ENCODE results near the gene RTN4RL1. TPM values are rescaled to one million over a fixed set of nuclear protein-coding genes. Genes with fewer than 3 reads are reported as not detected.
A peak's percentile ranks its signal among the peaks of the same experiment; 100 is the strongest.

Gene RTN4RL1
- total and polyA plus RNA-seq, 2 of the 13 experiments (the other 11 are each of a cell fraction or from before 2014, with no cell fraction given), result 0.01 TPM; not detected in 1

DNA sequence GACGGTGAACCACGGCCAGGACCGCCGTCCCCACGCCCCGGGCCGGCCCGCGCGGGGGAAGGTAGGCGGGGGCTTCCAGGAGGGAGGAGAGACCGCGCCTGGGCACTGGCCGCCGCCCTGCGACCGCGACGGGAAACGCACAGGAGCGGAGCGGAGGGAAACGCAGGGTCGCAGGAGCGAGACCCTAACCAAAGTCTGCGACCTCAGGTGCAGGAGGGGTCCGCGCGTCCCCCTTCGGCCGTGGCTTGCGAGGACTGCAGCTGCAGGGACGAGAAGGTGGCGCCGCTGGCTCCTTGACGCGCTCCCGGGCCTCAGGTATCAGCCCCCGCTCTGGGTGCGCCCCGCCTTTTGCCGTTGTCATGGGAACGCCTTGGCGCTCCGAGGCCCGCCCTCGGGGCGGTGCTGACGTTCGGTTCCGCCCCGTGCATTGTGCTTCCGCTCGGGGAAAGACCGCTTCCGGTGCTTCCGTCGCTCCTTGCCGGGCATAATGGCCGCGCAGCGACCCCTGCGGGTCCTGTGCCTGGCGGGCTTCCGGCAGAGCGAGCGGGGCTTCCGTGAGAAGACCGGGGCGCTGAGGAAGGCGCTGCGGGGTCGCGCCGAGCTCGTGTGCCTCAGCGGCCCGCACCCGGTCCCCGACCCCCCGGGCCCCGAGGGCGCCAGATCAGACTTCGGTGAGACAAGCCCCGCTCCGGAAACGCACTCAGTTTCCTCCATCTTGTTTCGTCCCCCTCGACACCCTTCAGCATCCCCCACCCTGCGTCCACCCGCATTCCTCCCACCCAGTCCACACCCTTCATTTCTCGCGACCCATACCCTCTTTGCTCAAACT lies 16.6 kb upstream of the RTN4RL1 start, which contains the start of gene OVCA2 (continued):
- TF ChIP-seq, protein P1, sequence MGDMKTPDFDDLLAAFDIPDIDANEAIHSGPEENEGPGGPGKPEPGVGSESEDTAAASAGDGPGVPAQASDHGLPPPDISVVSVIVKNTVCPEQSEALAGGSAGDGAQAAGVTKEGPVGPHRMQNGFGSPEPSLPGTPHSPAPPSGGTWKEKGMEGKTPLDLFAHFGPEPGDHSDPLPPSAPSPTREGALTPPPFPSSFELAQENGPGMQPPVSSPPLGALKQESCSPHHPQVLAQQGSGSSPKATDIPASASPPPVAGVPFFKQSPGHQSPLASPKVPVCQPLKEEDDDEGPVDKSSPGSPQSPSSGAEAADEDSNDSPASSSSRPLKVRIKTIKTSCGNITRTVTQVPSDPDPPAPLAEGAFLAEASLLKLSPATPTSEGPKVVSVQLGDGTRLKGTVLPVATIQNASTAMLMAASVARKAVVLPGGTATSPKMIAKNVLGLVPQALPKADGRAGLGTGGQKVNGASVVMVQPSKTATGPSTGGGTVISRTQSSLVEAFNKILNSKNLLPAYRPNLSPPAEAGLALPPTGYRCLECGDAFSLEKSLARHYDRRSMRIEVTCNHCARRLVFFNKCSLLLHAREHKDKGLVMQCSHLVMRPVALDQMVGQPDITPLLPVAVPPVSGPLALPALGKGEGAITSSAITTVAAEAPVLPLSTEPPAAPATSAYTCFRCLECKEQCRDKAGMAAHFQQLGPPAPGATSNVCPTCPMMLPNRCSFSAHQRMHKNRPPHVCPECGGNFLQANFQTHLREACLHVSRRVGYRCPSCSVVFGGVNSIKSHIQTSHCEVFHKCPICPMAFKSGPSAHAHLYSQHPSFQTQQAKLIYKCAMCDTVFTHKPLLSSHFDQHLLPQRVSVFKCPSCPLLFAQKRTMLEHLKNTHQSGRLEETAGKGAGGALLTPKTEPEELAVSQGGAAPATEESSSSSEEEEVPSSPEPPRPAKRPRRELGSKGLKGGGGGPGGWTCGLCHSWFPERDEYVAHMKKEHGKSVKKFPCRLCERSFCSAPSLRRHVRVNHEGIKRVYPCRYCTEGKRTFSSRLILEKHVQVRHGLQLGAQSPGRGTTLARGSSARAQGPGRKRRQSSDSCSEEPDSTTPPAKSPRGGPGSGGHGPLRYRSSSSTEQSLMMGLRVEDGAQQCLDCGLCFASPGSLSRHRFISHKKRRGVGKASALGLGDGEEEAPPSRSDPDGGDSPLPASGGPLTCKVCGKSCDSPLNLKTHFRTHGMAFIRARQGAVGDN (CRISPR knock-in tag; IDR thresholded peaks at IDR 0.05), result peak; percentile 84
- TF ChIP-seq, protein P2, sequence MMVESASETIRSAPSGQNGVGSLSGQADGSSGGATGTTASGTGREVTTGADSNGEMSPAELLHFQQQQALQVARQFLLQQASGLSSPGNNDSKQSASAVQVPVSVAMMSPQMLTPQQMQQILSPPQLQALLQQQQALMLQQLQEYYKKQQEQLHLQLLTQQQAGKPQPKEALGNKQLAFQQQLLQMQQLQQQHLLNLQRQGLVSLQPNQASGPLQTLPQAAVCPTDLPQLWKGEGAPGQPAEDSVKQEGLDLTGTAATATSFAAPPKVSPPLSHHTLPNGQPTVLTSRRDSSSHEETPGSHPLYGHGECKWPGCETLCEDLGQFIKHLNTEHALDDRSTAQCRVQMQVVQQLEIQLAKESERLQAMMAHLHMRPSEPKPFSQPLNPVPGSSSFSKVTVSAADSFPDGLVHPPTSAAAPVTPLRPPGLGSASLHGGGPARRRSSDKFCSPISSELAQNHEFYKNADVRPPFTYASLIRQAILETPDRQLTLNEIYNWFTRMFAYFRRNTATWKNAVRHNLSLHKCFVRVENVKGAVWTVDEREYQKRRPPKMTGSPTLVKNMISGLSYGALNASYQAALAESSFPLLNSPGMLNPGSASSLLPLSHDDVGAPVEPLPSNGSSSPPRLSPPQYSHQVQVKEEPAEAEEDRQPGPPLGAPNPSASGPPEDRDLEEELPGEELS (CRISPR knock-in tag; IDR thresholded peaks at IDR 0.05), result 0 out of 2 replicates have a peak, but pooled peaks have one; percentile 26
- TF ChIP-seq AGO2 (optimal IDR thresholded peaks at IDR 0.05; ENCODE audit: low read depth, low read length), result peak; percentile 94
- peak; percentile 97 for TF ChIP-seq U2AF2 (IDR thresholded peaks at IDR 0.05; ENCODE audit: low read depth, low read length)
- TF ChIP-seq ZNF282 (IDR thresholded peaks at IDR 0.05; ENCODE audit: partially characterized antibody), result no peak
- 0 out of 2 replicates have a peak, but pooled peaks have one; percentile 75 for TF ChIP-seq NFKBIZ (CRISPR knock-in tag; IDR thresholded peaks at IDR 0.05)
- TF ChIP-seq SIN3B (IDR thresholded peaks at IDR 0.05; ENCODE audit: low read length), result no peak
- TF ChIP-seq ZSCAN9 (CRISPR knock-in tag; IDR thresholded peaks at IDR 0.05; ENCODE audit: borderline replicate concordance), result no peak
- TF ChIP-seq TOPORS (CRISPR knock-in tag; IDR thresholded peaks at IDR 0.05), result no peak
- TF ChIP-seq REL (CRISPR knock-in tag; conservative IDR thresholded peaks at IDR 0.05), result no peak
- TF ChIP-seq ZNF557 (CRISPR knock-in tag; IDR thresholded peaks at IDR 0.05), result no peak
- TF ChIP-seq, protein P3, sequence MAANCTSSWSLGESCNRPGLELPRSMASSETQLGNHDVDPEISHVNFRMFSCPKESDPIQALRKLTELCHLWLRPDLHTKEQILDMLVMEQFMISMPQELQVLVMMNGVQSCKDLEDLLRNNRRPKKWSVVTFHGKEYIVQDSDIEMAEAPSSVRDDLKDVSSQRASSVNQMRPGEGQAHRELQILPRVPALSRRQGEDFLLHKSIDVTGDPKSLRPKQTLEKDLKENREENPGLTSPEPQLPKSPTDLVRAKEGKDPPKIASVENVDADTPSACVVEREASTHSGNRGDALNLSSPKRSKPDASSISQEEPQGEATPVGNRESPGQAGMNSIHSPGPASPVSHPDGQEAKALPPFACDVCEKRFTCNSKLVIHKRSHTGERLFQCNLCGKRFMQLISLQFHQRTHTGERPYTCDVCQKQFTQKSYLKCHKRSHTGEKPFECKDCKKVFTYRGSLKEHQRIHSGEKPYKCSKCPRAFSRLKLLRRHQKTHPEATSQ (CRISPR knock-in tag; IDR thresholded peaks at IDR 0.05; ENCODE audit: borderline replicate concordance), result no peak
- no peak; the same call in 1 of the 2 replicates for TF ChIP-seq ZNF558 (CRISPR knock-in tag; IDR thresholded peaks at IDR 0.05; ENCODE audit: borderline replicate concordance)
- no peak for TF ChIP-seq SETDB1 (CRISPR knock-in tag; IDR thresholded peaks at IDR 0.05; ENCODE audit: borderline replicate concordance)
- TF ChIP-seq CBFB (CRISPR knock-in tag; IDR thresholded peaks at IDR 0.05), result peak; percentile 70; the same call in 1 of the 2 replicates
- TF ChIP-seq, protein P4, sequence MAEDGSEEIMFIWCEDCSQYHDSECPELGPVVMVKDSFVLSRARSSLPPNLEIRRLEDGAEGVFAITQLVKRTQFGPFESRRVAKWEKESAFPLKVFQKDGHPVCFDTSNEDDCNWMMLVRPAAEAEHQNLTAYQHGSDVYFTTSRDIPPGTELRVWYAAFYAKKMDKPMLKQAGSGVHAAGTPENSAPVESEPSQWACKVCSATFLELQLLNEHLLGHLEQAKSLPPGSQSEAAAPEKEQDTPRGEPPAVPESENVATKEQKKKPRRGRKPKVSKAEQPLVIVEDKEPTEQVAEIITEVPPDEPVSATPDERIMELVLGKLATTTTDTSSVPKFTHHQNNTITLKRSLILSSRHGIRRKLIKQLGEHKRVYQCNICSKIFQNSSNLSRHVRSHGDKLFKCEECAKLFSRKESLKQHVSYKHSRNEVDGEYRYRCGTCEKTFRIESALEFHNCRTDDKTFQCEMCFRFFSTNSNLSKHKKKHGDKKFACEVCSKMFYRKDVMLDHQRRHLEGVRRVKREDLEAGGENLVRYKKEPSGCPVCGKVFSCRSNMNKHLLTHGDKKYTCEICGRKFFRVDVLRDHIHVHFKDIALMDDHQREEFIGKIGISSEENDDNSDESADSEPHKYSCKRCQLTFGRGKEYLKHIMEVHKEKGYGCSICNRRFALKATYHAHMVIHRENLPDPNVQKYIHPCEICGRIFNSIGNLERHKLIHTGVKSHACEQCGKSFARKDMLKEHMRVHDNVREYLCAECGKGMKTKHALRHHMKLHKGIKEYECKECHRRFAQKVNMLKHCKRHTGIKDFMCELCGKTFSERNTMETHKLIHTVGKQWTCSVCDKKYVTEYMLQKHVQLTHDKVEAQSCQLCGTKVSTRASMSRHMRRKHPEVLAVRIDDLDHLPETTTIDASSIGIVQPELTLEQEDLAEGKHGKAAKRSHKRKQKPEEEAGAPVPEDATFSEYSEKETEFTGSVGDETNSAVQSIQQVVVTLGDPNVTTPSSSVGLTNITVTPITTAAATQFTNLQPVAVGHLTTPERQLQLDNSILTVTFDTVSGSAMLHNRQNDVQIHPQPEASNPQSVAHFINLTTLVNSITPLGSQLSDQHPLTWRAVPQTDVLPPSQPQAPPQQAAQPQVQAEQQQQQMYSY (CRISPR knock-in tag; IDR thresholded peaks at IDR 0.05), result no peak
- TF ChIP-seq ZNF891 (CRISPR knock-in tag; IDR thresholded peaks at IDR 0.05), result no peak
- peak; percentile 79; the same call in 1 of the 2 replicates for TF ChIP-seq ZNF605 (CRISPR knock-in tag; IDR thresholded peaks at IDR 0.05)

Measured in HepG2 (cell line).